ENCODE data around the gene DNAH11.
"Not testable (repeated sequence)": the region's sequence is repeated elsewhere in the genome, so short reads cannot be mapped to it uniquely, and the experiment has no call there.

The DNAH11 gene

GRCh38 chr7:21616796-21617436 is 74.1 kb downstream of the DNAH11 start:
- DNase-seq (ENCODE audit: low read depth in 2 of 2), result no peak

- no peak for DNase-seq (ENCODE audit: low read depth in 2 of 2)
Measured at GRCh38 chr7:21617513-21617912, 74.7 kb downstream of the DNAH11 start.

DNA sequence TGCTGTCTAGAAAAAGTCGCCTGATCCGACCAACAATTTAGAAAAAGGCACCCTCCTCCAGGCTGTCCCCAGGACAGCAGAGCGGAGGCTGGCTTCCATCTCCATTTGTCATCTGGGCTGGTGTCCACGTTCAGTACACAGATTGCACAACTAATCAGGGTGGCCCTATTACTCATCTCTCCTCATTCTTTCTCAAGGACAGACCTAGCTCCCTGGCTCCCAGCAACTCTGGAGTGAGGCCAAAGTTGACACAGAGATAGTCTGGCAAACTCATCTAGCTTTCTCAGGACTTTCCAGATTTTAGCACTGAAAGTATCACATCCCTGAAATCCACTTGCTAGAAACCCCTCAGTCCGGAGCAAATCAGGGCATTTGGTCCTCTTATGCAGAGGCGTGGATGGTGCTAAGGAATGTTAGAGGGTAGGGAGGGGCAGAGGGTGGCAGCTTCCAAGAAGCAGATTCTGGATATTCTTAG is 75.1 kb downstream of the DNAH11 start:
- no peak for DNase-seq (ENCODE audit: low read depth in 2 of 2)

DNA sequence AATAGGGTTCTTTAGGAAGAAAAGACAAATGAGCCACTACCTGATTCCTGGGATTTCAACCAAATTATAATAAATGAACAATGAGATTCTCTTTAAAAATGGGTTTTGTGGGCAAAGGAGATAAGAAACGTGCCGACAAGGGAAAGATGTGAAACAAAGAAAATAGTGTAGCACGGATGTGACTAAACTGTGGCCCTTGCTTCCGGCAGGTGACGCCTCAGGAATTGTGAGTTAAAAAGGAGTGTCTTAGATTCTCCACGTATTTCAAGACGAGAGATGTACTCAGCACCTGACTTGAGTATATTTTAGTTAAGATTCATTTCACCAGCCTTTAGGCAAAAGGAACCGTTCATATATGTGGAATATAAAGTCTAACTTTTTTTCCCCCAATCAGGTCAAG is 75.9 kb downstream of the DNAH11 start:
- DNase-seq (ENCODE audit: low read depth in 2 of 2), result no peak

- DNase-seq (ENCODE audit: low read depth in 2 of 2), result no peak
Measured at GRCh38 chr7:21620054-21620453, 77.2 kb downstream of the DNAH11 start.

GRCh38 chr7:21624320-21624719 is 81.5 kb downstream of the DNAH11 start:
- DNase-seq (ENCODE audit: low read depth in 2 of 2), result no peak

- no peak for DNase-seq (ENCODE audit: low read depth in 2 of 2)
Measured at GRCh38 chr7:21636694-21637093, 93.9 kb downstream of the DNAH11 start.

GRCh38 chr7:21639206-21639868 is 96.5 kb downstream of the DNAH11 start:
- no peak for DNase-seq (ENCODE audit: low read depth in 2 of 2)

DNA sequence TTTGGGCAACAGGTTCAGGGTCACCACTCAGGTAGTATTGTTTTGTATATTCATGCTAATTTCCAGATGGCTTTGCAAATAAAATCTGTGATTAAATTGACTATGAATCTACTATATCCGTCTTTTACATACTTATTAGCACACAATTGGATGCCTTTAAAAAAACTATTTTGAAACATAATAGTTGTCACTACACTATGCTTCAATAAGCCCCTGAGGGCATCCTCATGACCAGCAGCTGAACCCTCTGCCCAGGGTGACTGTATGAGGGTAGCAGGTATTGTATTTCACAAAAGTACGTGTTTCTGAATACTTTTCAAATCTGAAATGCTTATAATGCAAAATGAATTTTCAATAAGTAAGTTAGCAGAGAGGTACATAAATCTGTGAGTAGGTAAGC is 97.3 kb downstream of the DNAH11 start:
- no peak for DNase-seq (ENCODE audit: low read depth in 2 of 2)

- no peak for DNase-seq (ENCODE audit: low read depth in 2 of 2)
Measured at GRCh38 chr7:21641546-21641945, 98.7 kb downstream of the DNAH11 start.

DNA sequence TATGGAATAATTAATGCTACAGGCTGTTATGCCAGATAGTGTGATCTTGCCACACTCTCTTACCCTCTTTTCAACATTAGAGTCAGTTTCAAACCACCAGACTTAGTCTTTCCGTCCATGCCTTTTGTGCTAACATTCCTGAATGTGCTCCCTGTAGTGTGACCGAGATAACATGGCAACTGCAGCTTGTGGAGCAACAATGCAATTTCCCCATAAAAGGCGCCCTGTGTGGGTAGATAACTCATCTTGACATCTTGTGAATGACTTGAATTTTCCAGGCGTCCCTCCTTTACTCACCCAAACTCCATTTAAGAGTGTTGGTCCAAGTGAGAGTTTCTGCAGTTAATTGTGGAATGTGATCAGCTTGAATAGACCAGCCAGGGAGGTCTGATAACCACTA is 99.6 kb downstream of the DNAH11 start:
- no peak for DNase-seq (ENCODE audit: low read depth in 2 of 2)

DNA sequence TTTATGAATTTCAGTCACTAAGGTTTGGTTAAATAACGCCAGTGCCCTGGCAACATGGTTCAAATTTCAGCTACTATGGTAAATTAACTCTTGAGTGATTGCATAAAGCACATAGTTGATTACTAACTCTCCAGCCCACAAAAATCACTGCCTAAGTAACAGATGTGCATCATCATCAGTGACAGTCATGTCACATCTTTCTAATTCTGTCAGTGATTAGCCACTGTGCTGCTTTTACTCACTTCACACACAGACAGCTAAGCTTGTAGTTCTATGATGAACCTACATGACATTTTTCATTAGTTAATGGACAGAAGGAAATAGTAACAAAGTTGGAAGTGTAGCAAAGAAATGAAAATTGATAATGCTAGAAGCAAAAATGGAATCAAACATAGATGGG is 108.9 kb downstream of the DNAH11 start:
- DNase-seq (ENCODE audit: low read depth in 2 of 2), result no peak

DNA sequence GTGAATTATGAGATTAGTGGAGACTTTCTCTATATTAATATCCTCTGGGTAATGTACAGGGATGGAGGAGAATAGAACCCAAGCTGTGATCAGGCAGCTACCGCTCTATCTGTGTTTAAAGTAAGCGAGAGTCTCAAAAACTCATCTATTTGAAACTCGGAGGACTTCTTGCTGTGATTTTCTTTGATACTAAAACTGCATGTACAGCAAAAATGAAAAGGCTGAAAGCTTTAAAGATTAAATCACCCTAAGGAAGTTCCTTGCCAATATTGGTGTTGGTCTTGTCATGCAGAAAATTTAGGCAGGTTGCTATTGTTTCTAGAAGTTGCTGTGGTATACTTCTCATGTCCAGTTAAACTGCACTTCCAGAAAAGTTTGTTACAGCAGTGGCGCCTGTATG is 110.8 kb downstream of the DNAH11 start:
- no peak for DNase-seq (ENCODE audit: low read depth in 2 of 2)

DNA sequence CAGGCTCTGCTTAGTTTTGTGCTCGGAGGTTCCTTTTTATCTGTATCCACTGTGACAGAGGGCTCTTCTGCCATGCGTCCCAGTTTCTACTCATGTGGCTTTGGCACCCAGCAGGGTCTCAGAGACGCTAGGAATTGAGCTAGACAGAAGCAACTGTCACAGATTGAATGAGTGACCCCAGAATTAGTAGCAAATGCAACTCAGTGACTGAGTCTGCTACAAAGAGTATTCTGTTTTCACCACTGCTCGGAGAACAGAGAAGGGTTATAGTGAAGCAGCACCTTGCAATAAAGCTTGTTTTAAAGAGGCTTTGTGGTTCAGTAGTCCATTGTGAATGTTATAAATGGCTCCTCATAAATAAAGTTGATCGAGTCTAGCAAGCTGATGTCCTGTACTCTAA is 113.2 kb downstream of the DNAH11 start:
- DNase-seq (ENCODE audit: low read depth in 2 of 2), result no peak

DNA sequence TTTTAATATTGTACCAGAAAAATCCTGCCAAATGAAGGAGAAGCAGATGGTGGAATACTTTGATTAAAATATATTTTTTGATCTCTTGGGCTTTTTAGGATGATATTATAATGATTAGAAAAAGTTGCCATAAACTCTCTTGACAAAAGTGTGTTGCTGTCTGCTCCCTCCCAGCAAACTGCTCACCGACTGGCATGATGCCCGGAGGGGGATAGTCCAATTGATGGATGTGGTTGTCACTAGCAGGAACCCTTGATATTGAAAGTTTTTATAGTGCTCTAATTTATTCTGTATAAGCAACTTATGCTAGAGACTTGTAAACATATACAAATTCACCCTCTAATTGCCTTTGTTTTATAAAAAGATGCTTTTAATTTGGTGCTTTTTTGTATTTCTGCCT is 114.0 kb downstream of the DNAH11 start:
- DNase-seq (ENCODE audit: low read depth in 2 of 2), result no peak

- DNase-seq (ENCODE audit: low read depth in 2 of 2), result no peak
Measured at GRCh38 chr7:21670496-21670895, 127.7 kb downstream of the DNAH11 start.

- no peak for DNase-seq (ENCODE audit: low read depth in 2 of 2)
Measured at GRCh38 chr7:21671859-21672258, 129.0 kb downstream of the DNAH11 start.

DNA sequence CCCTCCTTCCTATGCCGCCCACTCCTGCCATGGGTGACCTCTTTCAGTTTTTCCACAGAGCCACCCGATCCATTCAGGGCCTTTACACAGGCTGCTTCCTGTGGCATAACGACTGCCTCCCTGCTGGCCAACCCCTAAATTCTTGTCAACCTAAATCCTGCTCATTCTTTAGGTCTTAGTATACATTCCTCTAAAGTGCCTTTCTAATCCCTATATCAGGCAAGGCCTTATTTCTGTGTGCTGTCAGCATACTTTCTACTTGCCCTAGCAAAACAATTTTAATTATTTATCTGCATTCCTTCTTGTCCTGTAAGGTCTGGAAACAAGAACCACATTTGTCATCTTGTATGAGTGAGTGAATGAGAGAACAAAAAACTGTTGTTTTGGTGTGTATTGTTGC is 132.4 kb downstream of the DNAH11 start:
- DNase-seq (ENCODE audit: low read depth in 2 of 2), result no peak

- no peak for DNase-seq (ENCODE audit: low read depth in 2 of 2)
Measured at GRCh38 chr7:21690705-21691104, 147.9 kb downstream of the DNAH11 start.

DNA sequence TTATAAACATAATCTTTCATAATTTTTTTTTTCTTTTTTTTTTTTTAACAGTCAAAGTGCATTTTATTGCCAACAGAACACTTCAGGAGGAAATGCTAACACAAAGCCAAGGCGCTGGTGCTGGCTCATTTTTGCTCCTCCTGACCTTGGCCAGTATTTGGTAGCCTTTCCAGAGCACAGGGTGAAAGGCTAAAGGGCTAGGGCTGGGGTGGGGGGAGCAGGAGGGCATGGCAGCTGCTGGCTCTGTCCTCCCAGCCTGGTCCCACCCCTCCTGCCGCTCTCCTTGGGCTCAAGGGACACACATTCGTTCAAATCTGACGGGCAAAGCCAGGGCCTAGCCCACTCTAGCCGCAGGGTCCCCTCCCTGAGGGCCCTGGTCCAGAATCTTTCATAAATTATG is 148.3 kb downstream of the DNAH11 start:
- not testable (repeated sequence) for DNase-seq (ENCODE audit: low read depth in 2 of 2)

GRCh38 chr7:21700587-21700986 is 157.7 kb downstream of the DNAH11 start:
- DNase-seq (ENCODE audit: low read depth in 2 of 2), result not testable (repeated sequence)

- DNase-seq (ENCODE audit: low read depth in 2 of 2), result no peak
Measured at GRCh38 chr7:21702303-21702702, 159.5 kb downstream of the DNAH11 start.

DNA sequence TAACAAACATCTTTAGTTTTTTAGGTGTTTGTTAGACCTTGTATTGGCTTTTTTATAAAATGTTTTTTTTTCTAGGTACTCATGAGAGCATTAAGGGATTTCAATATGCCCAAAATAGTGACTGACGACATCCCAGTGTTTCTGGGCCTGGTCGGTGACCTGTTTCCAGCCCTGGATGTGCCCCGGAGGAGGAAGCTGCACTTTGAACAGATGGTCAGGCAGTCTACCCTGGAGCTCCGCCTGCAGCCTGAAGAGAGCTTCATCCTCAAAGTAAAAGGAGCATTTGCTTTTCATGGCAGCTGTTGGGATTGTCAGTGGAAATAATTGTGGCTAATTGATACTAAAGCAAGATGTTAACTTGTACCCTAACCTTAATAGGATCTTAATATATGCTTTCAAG is 161.5 kb downstream of the DNAH11 start:
- no peak for DNase-seq (ENCODE audit: low read depth in 2 of 2)

DNA sequence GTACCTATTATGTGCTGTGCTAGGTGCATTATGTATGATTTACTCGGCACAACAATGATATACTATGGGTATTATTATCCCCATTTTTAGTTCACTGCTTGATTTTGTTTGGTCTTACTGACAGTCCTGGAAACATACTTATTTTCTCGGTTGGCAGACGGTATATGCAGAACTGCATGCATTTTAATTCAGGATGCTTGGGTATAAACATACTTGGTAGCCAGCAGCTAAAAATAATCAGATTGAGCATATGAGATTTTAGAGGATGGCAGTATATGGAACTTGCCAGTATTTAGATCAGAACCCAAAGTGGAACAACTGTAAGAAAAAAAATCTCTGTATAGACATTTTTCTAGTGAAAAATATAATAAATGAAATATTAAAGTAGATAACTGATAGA is 163.3 kb downstream of the DNAH11 start:
- DNase-seq (ENCODE audit: low read depth in 2 of 2), result no peak

All from stimulated activated CD4-positive, alpha-beta T cell treated with anti-CD3 and anti-CD28 coated beads, Interleukin-12 subunit alpha, Interleukin-12 subunit beta, amount 100 ng/mL, for 24 hours (primary cell).